IMR-90 (cell line): ENCODE measurements around the gene TLR6. TPM values are rescaled to one million over a fixed set of nuclear protein-coding genes. Genes with fewer than 3 reads are reported as not detected.

Experiments used
- ATAC-seq: fragments of 200-7000 bp; cut with Tn5 transposase; 2 replicates; pipeline ENCODE4 v1.9.1; 2020; ENCODE audit warnings: low read depth, mild to moderate bottlenecking, moderate library complexity
- BruUV-seq: library from RNA; stranded (reverse); fragments of 400-500 nt; replicated peaks from 2 replicates; lab custom pipeline; 2021; lab: Mats Ljungman, UMichigan
- CTCF ChIA-PET: fragments of 300-600 bp; formaldehyde crosslinking; extraction: SDS; loops from one replicate; lab custom pipeline; 2021; ENCODE audit warnings: antibody characterized with exemption; lab: Yijun Ruan, JAX
- POLR2A ChIA-PET: fragments of 300-600 bp; sonication (Branson Sonifier 250); formaldehyde crosslinking; loops from one replicate; lab custom pipeline; 2022; ENCODE audit warnings: antibody characterized with exemption; ENCODE audit not compliant: unreplicated experiment; lab: Charles Lee
- DNase-seq: peaks from one replicate; pipeline ENCODE4 v3.0.0; 2013
- H2AFZ ChIP-seq: replicated peaks from 2 replicates; pipeline ENCODE3; 2013; ENCODE audit warnings: low read length, mild to moderate bottlenecking; ENCODE audit not compliant: poor library complexity
- H2AK5ac ChIP-seq: 2 replicates; pipeline ENCODE4 v1.6.1; 2013; ENCODE audit warnings: low read depth, low read length, inconsistent platforms
- H2AK9ac ChIP-seq: replicated peaks from 2 replicates; pipeline ENCODE3; 2013; ENCODE audit warnings: mild to moderate bottlenecking, low read depth, low read length, moderate library complexity; ENCODE audit not compliant: poor library complexity
- H2BK120ac ChIP-seq: 2 replicates; pipeline ENCODE4 v1.6.1; 2013; ENCODE audit warnings: low read depth, low read length, inconsistent platforms
- H2BK15ac ChIP-seq: 3 replicates; pipeline ENCODE4 v1.6.1; 2013; ENCODE audit warnings: low read depth, low read length, inconsistent platforms
- H2BK20ac ChIP-seq: 2 replicates; pipeline ENCODE4 v1.6.1; 2013; ENCODE audit warnings: low read depth, mild to moderate bottlenecking, inconsistent platforms, low read length, moderate library complexity
- H2BK5ac ChIP-seq: 2 replicates; pipeline ENCODE4 v1.6.1; 2013; ENCODE audit warnings: mild to moderate bottlenecking, low read depth, low read length, inconsistent platforms; ENCODE audit not compliant: poor library complexity, severe bottlenecking
- H3K14ac ChIP-seq: replicated peaks from 2 replicates; pipeline ENCODE4 v1.6.1; 2013; ENCODE audit warnings: low read depth, low read length, inconsistent platforms
- H3K18ac ChIP-seq: 2 replicates; pipeline ENCODE4 v1.6.1; 2013; ENCODE audit warnings: low read depth, low read length, control low read depth
- H3K23ac ChIP-seq: 2 replicates; pipeline ENCODE4 v1.6.1; 2013; ENCODE audit warnings: low read depth, low read length, inconsistent platforms
- H3K27ac ChIP-seq: 2 replicates; pipeline ENCODE4 v1.5.1; 2013; ENCODE audit warnings: mild to moderate bottlenecking, control low read depth, low read length; ENCODE audit not compliant: insufficient read depth
- H3K27me3 ChIP-seq: 2 replicates; pipeline ENCODE4 v1.6.1; 2013; ENCODE audit warnings: low read length; ENCODE audit not compliant: control insufficient read depth, insufficient read depth
- H3K36me3 ChIP-seq: 2 replicates; pipeline ENCODE4 v1.6.1; 2013; ENCODE audit warnings: low read length, mixed read lengths; ENCODE audit not compliant: control insufficient read depth, insufficient read depth
- H3K4ac ChIP-seq: 2 replicates; pipeline ENCODE4 v1.6.1; 2013; ENCODE audit warnings: low read depth, low read length, inconsistent platforms
- H3K4me1 ChIP-seq: 2 replicates; pipeline ENCODE4 v1.6.1; 2013; ENCODE audit warnings: low read length, mixed read lengths; ENCODE audit not compliant: control insufficient read depth, insufficient read depth
- H3K4me2 ChIP-seq: 2 replicates; pipeline ENCODE4 v1.6.1; 2013; ENCODE audit warnings: low read depth, mild to moderate bottlenecking, control low read depth, low read length, moderate library complexity
- H3K4me3 ChIP-seq: 2 replicates; pipeline ENCODE4 v1.5.1; 2013; ENCODE audit warnings: low read depth, mild to moderate bottlenecking, control low read depth, low read length, moderate library complexity; ENCODE audit not compliant: insufficient read depth
- H3K56ac ChIP-seq: 2 replicates; pipeline ENCODE4 v1.6.1; 2013; ENCODE audit warnings: low read length, inconsistent platforms; ENCODE audit not compliant: insufficient read depth; ENCODE audit errors: extremely low read depth
- H3K79me1 ChIP-seq, 2 experiments: 2 replicates each; pipeline ENCODE4 v1.6.1; 2013; ENCODE audit warnings: low read length in 2 of 2, inconsistent platforms in 1 of 2, low read depth in 1 of 2
- H3K9ac ChIP-seq: 2 replicates; pipeline ENCODE4 v1.6.1; 2013; ENCODE audit warnings: low read depth, low read length, control low read depth
- H3K9me1 ChIP-seq: 2 replicates; pipeline ENCODE4 v1.6.1; 2013; ENCODE audit warnings: low read length, inconsistent platforms; ENCODE audit not compliant: insufficient read depth
- H3K9me3 ChIP-seq: 2 replicates; pipeline ENCODE4 v1.6.1; 2013; ENCODE audit warnings: low read length; ENCODE audit not compliant: control insufficient read depth, insufficient read depth
- H4K20me1 ChIP-seq: 2 replicates; pipeline ENCODE4 v1.6.1; 2013; ENCODE audit warnings: low read length, inconsistent platforms; ENCODE audit not compliant: insufficient read depth
- H4K5ac ChIP-seq: 2 replicates; pipeline ENCODE4 v1.6.1; 2013; ENCODE audit warnings: mild to moderate bottlenecking, low read depth, low read length, control low read depth
- H4K8ac ChIP-seq, 2 experiments: 2 replicates each; pipeline ENCODE4 v1.6.1; 2013; ENCODE audit warnings: low read depth in 2 of 2, low read length in 2 of 2, control low read depth in 1 of 2, inconsistent platforms in 1 of 2
- H4K91ac ChIP-seq: 2 replicates; pipeline ENCODE4 v1.6.1; 2013; ENCODE audit warnings: low read depth, low read length, inconsistent platforms; ENCODE audit not compliant: insufficient read depth
- BHLHE40 ChIP-seq: fragments of 150-350 bp; IDR thresholded peaks from 2 replicates; pipeline ENCODE4 v1.6.1; 2016; ENCODE audit warnings: mild to moderate bottlenecking, low read depth, low read length
- CEBPB ChIP-seq: IDR thresholded peaks from 2 replicates; pipeline ENCODE4 v1.6.1; 2012; ENCODE audit warnings: low read depth, low read length, improper control_type of control experiment
- ELK1 ChIP-seq: fragments of 150-350 bp; IDR thresholded peaks from 2 replicates; pipeline ENCODE4 v1.6.1; 2016; ENCODE audit warnings: low read depth, mild to moderate bottlenecking, low read length, moderate library complexity, borderline replicate concordance
- FOS ChIP-seq: fragments of 150-350 bp; IDR thresholded peaks from 2 replicates; pipeline ENCODE4 v1.6.1; 2016; ENCODE audit warnings: low read depth, low read length
- MAFK ChIP-seq: IDR thresholded peaks from 2 replicates; pipeline ENCODE4 v1.6.1; 2012; ENCODE audit warnings: low read depth, low read length, improper control_type of control experiment
- MAZ ChIP-seq: IDR thresholded peaks from 2 replicates; pipeline ENCODE4 v1.6.1; 2012; ENCODE audit warnings: low read depth, mild to moderate bottlenecking, low read length, improper control_type of control experiment, moderate library complexity, borderline replicate concordance
- MXI1 ChIP-seq: IDR thresholded peaks from 2 replicates; pipeline ENCODE4 v1.6.1; 2012; ENCODE audit warnings: low read depth, mild to moderate bottlenecking, low read length, moderate library complexity, borderline replicate concordance
- NFE2L2 ChIP-seq: fragments of 150-350 bp; IDR thresholded peaks from 2 replicates; pipeline ENCODE4 v1.6.1; 2016; ENCODE audit warnings: low read depth, mild to moderate bottlenecking, low read length
- POLR2A ChIP-seq: IDR thresholded peaks from 2 replicates; pipeline ENCODE4 v1.6.1; 2012; ENCODE audit warnings: mild to moderate bottlenecking, low read depth, low read length
- RAD21 ChIP-seq: IDR thresholded peaks from 2 replicates; pipeline ENCODE4 v1.6.1; 2012; ENCODE audit warnings: low read length, improper control_type of control experiment
- RCOR1 ChIP-seq: IDR thresholded peaks from 2 replicates; pipeline ENCODE4 v1.6.1; 2012; ENCODE audit warnings: mild to moderate bottlenecking, low read length, improper control_type of control experiment; ENCODE audit not compliant: insufficient replicate concordance
- RFX5 ChIP-seq: IDR thresholded peaks from 2 replicates; pipeline ENCODE4 v1.8.0; 2012; ENCODE audit warnings: low read depth, mild to moderate bottlenecking, low read length, moderate library complexity
- SMC3 ChIP-seq: fragments of 150-350 bp; IDR thresholded peaks from 2 replicates; pipeline ENCODE4 v1.6.1; 2016; ENCODE audit warnings: low read depth, mild to moderate bottlenecking, antibody characterized with exemption, low read length, moderate library complexity
- USF2 ChIP-seq: fragments of 150-350 bp; IDR thresholded peaks from 2 replicates; pipeline ENCODE4 v1.6.1; 2017; ENCODE audit warnings: mild to moderate bottlenecking, antibody characterized with exemption, low read length, low read depth
- WGBS, 2 experiments: methylation state at CpG; one replicate each; pipeline versions ENCODE4 v1.1.5 to v1.1.7; 2013; ENCODE audit warnings: missing lambda C conversion rate in 2 of 2; ENCODE audit not compliant: insufficient read length in 1 of 2; ENCODE audit errors: extremely low coverage in 2 of 2; 5-methylcytosine and 5-hydroxymethylcytosine counted together
- dilution Hi-C: fragments of 300-500 bp; cut with HindIII; formaldehyde crosslinking; loops from one replicate; pipeline ENCODE4 v1.14.3; 2018; ENCODE audit warnings: low sequenced_read_pairs; ENCODE audit not compliant: unreplicated experiment
- in situ Hi-C: fragments of 300-500 bp; cut with MboI; formaldehyde crosslinking; loops from 3 replicates; pipeline ENCODE4 v1.14.3; 2019; ENCODE audit warnings: low sequenced_read_pairs, inconsistent platforms, mixed read lengths
- intact Hi-C: fragments of 100-400 bp; cut with micrococcal nuclease; formaldehyde crosslinking; loops from 2 replicates; pipeline ENCODE4 v1.10.0; 2022
- polyA plus RNA-seq, 3 experiments: library from polyadenylated mRNA; depleted of rRNA; stranded (reverse); fragments of >200 nt; gene quantifications; 2 replicates each; pipeline ENCODE4 v1.2.3, GENCODE V29; 2012; ENCODE audit warnings: low replicate concordance in 1 of 3
- total RNA-seq: library from RNA; depleted of rRNA; stranded (reverse); fragments of >200 nt; gene quantifications from 2 replicates; pipeline ENCODE4 v1.2.3, GENCODE V29; 2012
- TF ChIP-seq, protein P1 (sequence below): conservative IDR thresholded peaks from 2 replicates; pipeline ENCODE4 v1.5.1; 2012; ENCODE audit warnings: mild to moderate bottlenecking, low read depth, low read length, improper control_type of control experiment

Gene TLR6
- total and polyA plus RNA-seq, 2 of the 4 experiments (the other 2 are of a cell fraction): 1.4 to 3.9 TPM

- Histone ChIP-seq H3K27me3 (no peaks in the 10 kb centered on the region; the same call in 1 of the 2 replicates), H3K9me1 (no peaks in the 10 kb centered on the region), H2BK20ac (no peak overlapping the region), H3K36me3 (no peaks in the 10 kb centered on the region), H3K4ac (no peak overlapping the region; the same call in 1 of the 2 replicates), H3K14ac (no peak overlapping the region), H4K20me1 (no peaks in the 10 kb centered on the region), H2AFZ (no peak overlapping the region), H2AK9ac (no peak overlapping the region), H4K5ac (no peak overlapping the region), H2BK120ac (no peak overlapping the region), H3K79me1 (no peaks in the 10 kb centered on the region), H2BK15ac (no peak overlapping the region), H3K9me3 (no peaks in the 10 kb centered on the region), H3K4me2 (no peak overlapping the region), H3K27ac (no peak overlapping the region), H3K4me3 (no peak overlapping the region), H3K4me1 (no peaks in the 10 kb centered on the region), H3K18ac (no peak overlapping the region), H4K91ac (no peak overlapping the region), H2AK5ac (no peak overlapping the region), H3K23ac (no peak overlapping the region), H4K8ac (no peak overlapping the region), H3K56ac (no peak overlapping the region), H3K9ac (no peak overlapping the region), H2BK5ac (no peak overlapping the region)
- ATAC-seq: no peak
- WGBS, 2 experiments: no CpG with 5 or more reads among the region's 15 CpGs
- intact Hi-C loops (loop anchor here (5.0 kb wide), 1 partner anchor 35 kb away; no protein-coding TSS in a partner anchor), dilution Hi-C loops (no loop called here), in situ Hi-C loops (no loop called here)
- POLR2A ChIA-PET: no interaction called here
- DNase-seq: no peak
- no TSS peak for BruUV-seq
- CTCF ChIA-PET: interaction anchor here (1.4 kb wide), 1 partner anchor 8 kb away, joined by 5 read pairs; no protein-coding TSS in a partner anchor
- TF ChIP-seq MXI1 (no peak), MAFK (no peak), SMC3 (no peak), RFX5 (no peak), RAD21 (no peak), BHLHE40 (no peak), ELK1 (no peak), FOS (no peak), USF2 (no peak), NFE2L2 (no peak), RCOR1 (no peak), CEBPB (no peak), MAZ (no peak), POLR2A (no peak)
- TF ChIP-seq, protein P1, sequence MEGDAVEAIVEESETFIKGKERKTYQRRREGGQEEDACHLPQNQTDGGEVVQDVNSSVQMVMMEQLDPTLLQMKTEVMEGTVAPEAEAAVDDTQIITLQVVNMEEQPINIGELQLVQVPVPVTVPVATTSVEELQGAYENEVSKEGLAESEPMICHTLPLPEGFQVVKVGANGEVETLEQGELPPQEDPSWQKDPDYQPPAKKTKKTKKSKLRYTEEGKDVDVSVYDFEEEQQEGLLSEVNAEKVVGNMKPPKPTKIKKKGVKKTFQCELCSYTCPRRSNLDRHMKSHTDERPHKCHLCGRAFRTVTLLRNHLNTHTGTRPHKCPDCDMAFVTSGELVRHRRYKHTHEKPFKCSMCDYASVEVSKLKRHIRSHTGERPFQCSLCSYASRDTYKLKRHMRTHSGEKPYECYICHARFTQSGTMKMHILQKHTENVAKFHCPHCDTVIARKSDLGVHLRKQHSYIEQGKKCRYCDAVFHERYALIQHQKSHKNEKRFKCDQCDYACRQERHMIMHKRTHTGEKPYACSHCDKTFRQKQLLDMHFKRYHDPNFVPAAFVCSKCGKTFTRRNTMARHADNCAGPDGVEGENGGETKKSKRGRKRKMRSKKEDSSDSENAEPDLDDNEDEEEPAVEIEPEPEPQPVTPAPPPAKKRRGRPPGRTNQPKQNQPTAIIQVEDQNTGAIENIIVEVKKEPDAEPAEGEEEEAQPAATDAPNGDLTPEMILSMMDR: no peak
These were observed 53.9 kb downstream of the TLR6 start for GRCh38 chr4:38802561-38803355.
